PC-3 (cell line): ENCODE data around the gene EME2. TPM values are rescaled to one million over a fixed set of nuclear protein-coding genes. Genes with fewer than 3 reads are reported as not detected.

Experiments
- ATAC-seq: fragments of 200-7000 bp; cut with Tn5 transposase; 2 replicates; pipeline ENCODE4 v1.9.1; 2020; ENCODE audit warnings: mild to moderate bottlenecking, moderate library complexity
- BruUV-seq: library from RNA; stranded (reverse); fragments of 400-500 nt; replicated peaks from 2 replicates; lab custom pipeline; 2021; lab: Mats Ljungman, UMichigan
- CTCF ChIA-PET: fragments of 300-600 bp; sonication (Branson Sonifier 250); formaldehyde crosslinking; loops from one replicate; lab custom pipeline; 2022; ENCODE audit warnings: antibody characterized with exemption; lab: Charles Lee
- POLR2A ChIA-PET: fragments of 300-600 bp; sonication (Branson Sonifier 250); formaldehyde crosslinking; loops from one replicate; lab custom pipeline; 2022; ENCODE audit warnings: antibody characterized with exemption; ENCODE audit not compliant: unreplicated experiment; lab: Charles Lee
- DNase-seq: peaks from one replicate; pipeline ENCODE4 v3.0.0-alpha.2; 2015
- H2AFZ ChIP-seq: fragments of 300-600 bp; sonication (generic); 2 replicates; pipeline ENCODE4 v1.6.0; 2016; ENCODE audit warnings: antibody characterized with exemption, low read length
- H3F3A ChIP-seq: fragments of 300-600 bp; sonication (generic); one replicate; pipeline ENCODE4 v1.6.0; 2017; ENCODE audit warnings: antibody characterized with exemption, low read length, control low read depth, mild to moderate bottlenecking; ENCODE audit not compliant: unreplicated experiment
- H3K27ac ChIP-seq: fragments of 300-600 bp; sonication (generic); 2 replicates; pipeline ENCODE4 v1.5.1; 2016; ENCODE audit warnings: mild to moderate bottlenecking, low read length
- H3K27me3 ChIP-seq: fragments of 300-600 bp; sonication (generic); 2 replicates; pipeline ENCODE4 v1.6.1; 2016; ENCODE audit warnings: low read length, mixed read lengths
- H3K36me3 ChIP-seq: fragments of 300-600 bp; sonication (generic); 2 replicates; pipeline ENCODE4 v1.6.1; 2016; ENCODE audit warnings: low read depth, mixed run types, low read length, mixed read lengths
- H3K4me1 ChIP-seq: fragments of 300-600 bp; sonication (generic); 2 replicates; pipeline ENCODE4 v1.5.1; 2016; ENCODE audit warnings: low read length; ENCODE audit not compliant: insufficient read depth
- H3K4me2 ChIP-seq: fragments of 300-600 bp; sonication (generic); 2 replicates; pipeline ENCODE4 v1.6.0; 2016; ENCODE audit warnings: low read length
- H3K4me3 ChIP-seq: fragments of 300-600 bp; sonication (generic); 2 replicates; pipeline ENCODE4 v1.5.1; 2016; ENCODE audit warnings: mild to moderate bottlenecking, low read length, mixed read lengths
- H3K79me2 ChIP-seq: fragments of 300-600 bp; sonication (generic); 2 replicates; pipeline ENCODE4 v1.6.1; 2017; ENCODE audit warnings: low read length, mixed read lengths
- H3K9ac ChIP-seq: fragments of 300-600 bp; sonication (generic); 2 replicates; pipeline ENCODE4 v1.6.0; 2016; ENCODE audit warnings: mild to moderate bottlenecking, low read length
- H3K9me2 ChIP-seq: fragments of 300-600 bp; sonication (generic); replicated peaks from 2 replicates; pipeline ENCODE4 v1.6.1; 2016; ENCODE audit warnings: mixed run types, low read length, mixed read lengths
- H3K9me3 ChIP-seq: fragments of 300-600 bp; sonication (generic); 2 replicates; pipeline ENCODE4 v1.6.1; 2016; ENCODE audit warnings: low read length, mixed read lengths
- H4K20me1 ChIP-seq: fragments of 300-600 bp; sonication (generic); 2 replicates; pipeline ENCODE4 v1.6.1; 2016; ENCODE audit warnings: low read length, mixed read lengths
- EZH2 ChIP-seq: fragments of 300-600 bp; sonication (generic); IDR thresholded peaks from one replicate; pipeline ENCODE4 v1.6.1; 2017; ENCODE audit warnings: antibody characterized with exemption, mild to moderate bottlenecking, low read length; ENCODE audit not compliant: unreplicated experiment
- EZH2phosphoT487 ChIP-seq: fragments of 300-600 bp; sonication (generic); IDR thresholded peaks from 2 replicates; pipeline ENCODE4 v1.6.1; 2018; ENCODE audit warnings: mild to moderate bottlenecking, antibody characterized with exemption, low read length, borderline replicate concordance
- intact Hi-C: fragments of 100-400 bp; cut with micrococcal nuclease; formaldehyde crosslinking; loops from 2 replicates; pipeline ENCODE4 v1.9.0; 2023
- total RNA-seq: library from RNA; depleted of rRNA; stranded (reverse); fragments of >200 nt; gene quantifications from 2 replicates; pipeline ENCODE4 v1.2.3, GENCODE V29; 2014
- TF ChIP-seq, protein P1 (sequence below): fragments of 300-600 bp; sonication (generic); conservative IDR thresholded peaks from 2 replicates; pipeline ENCODE4 v1.5.1; 2017; ENCODE audit warnings: antibody characterized with exemption, low read depth, mild to moderate bottlenecking, low read length

Gene EME2
- total RNA-seq, 1 experiment from 2014 or later: 12.5 TPM

DNA sequence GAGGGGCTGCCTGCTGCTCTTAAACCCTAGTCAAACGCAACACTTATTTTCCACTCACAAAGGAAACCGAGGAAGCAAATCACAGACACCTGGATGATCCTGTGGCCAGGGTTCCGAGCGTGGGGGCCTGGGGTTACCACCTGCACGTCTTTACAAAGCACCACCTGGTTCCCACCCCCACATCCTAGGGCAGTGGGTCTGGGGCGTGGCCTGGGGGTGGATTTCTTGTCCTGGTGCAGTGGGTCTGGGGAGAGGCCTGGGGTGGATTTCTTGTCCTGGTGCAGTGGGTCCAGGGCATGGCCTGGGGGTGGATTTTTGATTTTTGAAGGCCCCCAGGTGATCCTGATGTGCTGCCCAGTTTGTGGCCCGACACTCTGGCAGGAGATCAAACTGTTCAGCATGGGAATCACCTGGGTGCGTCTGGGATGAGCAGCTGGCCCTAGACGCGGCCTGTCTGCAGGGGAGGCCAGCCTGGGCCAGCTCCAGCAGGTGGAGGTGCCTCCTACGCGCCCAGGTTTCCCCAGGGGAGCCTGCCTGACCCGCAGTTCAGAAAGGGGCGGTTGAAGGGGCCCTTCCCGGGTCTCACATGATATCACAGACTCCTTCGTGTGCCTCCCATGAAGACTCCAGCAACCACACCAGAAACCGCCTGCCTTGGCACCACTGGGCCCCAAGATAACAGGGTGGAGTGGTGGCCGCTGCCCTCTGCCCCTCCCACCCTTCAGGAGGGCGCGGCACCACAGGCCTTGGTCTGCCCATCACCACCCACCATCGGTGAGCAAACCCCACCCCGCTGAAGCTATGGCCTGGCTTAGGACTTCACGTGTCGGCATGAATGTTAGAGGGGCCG is 47.7 kb downstream of the EME2 start:
- DNase-seq (no peak), ATAC-seq (no peak)
- H3K27me3 ChIP-seq: no peaks in the 10 kb centered on the region
- TF ChIP-seq, protein P1, sequence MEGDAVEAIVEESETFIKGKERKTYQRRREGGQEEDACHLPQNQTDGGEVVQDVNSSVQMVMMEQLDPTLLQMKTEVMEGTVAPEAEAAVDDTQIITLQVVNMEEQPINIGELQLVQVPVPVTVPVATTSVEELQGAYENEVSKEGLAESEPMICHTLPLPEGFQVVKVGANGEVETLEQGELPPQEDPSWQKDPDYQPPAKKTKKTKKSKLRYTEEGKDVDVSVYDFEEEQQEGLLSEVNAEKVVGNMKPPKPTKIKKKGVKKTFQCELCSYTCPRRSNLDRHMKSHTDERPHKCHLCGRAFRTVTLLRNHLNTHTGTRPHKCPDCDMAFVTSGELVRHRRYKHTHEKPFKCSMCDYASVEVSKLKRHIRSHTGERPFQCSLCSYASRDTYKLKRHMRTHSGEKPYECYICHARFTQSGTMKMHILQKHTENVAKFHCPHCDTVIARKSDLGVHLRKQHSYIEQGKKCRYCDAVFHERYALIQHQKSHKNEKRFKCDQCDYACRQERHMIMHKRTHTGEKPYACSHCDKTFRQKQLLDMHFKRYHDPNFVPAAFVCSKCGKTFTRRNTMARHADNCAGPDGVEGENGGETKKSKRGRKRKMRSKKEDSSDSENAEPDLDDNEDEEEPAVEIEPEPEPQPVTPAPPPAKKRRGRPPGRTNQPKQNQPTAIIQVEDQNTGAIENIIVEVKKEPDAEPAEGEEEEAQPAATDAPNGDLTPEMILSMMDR: no peak
- TF ChIP-seq EZH2phosphoT487 (no peak), EZH2 (no peak)
- H3K79me2 ChIP-seq: peaks cover 9% of the 10 kb centered on the region
- no peaks in the 10 kb centered on the region for H3F3A ChIP-seq
- no peak overlapping the region for H3K4me3 ChIP-seq
- no peak overlapping the region for H3K27ac ChIP-seq
- intact Hi-C loops: no loop called here
- ChIA-PET CTCF (interaction anchor here (0.6 kb wide), 1 partner anchor 111 kb away, joined by 3 read pairs; no protein-coding TSS in a partner anchor), POLR2A (no interaction called here)
- BruUV-seq: no TSS peak
- H3K9me3 ChIP-seq: no peaks in the 10 kb centered on the region
- H3K4me1 ChIP-seq: peaks cover 5% of the 10 kb centered on the region; the same call in 1 of the 2 replicates
- no peaks in the 10 kb centered on the region for H3K9me2 ChIP-seq
- H4K20me1 ChIP-seq: no peaks in the 10 kb centered on the region
- H2AFZ ChIP-seq: no peak overlapping the region
- H3K9ac ChIP-seq: no peak overlapping the region
- H3K36me3 ChIP-seq: peaks cover 4% of the 10 kb centered on the region; the same call in 1 of the 2 replicates
- no peak overlapping the region for H3K4me2 ChIP-seq

DNA sequence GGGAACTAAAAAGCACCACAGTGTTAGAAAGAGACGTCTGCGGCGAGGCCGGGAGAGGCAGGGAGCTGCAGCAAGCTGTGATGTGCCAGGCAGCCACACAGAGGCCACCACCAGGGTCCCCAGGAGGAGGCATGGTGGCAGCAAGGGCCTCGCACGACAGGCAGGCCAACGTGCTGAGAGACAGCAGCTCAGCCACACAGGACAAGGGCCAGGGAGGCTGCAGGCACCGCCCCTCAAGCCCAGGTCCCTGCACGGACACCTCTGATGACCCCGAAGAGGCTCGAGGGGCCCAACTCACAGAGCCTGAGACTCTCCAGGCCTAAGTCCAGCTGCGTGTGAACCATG is 48.3 kb downstream of the EME2 start:
- Histone ChIP-seq H2AFZ (no peak overlapping the region), H3K9me3 (no peaks in the 10 kb centered on the region), H3K27me3 (no peaks in the 10 kb centered on the region), H3K9ac (no peak overlapping the region), H4K20me1 (no peaks in the 10 kb centered on the region), H3F3A (no peaks in the 10 kb centered on the region), H3K4me1 (peaks cover 5% of the 10 kb centered on the region; the same call in 1 of the 2 replicates), H3K4me2 (no peak overlapping the region), H3K9me2 (no peaks in the 10 kb centered on the region), H3K36me3 (peaks cover 4% of the 10 kb centered on the region; the same call in 1 of the 2 replicates), H3K4me3 (no peak overlapping the region), H3K79me2 (peaks cover 15% of the 10 kb centered on the region), H3K27ac (no peak overlapping the region)
- TF ChIP-seq EZH2phosphoT487: no peak
- TF ChIP-seq, protein P1: no peak
- TF ChIP-seq EZH2: no peak
- DNase-seq (no peak), ATAC-seq (no peak)
- ChIA-PET CTCF (interaction anchor here (0.6 kb wide), 1 partner anchor 112 kb away, joined by 3 read pairs; no protein-coding TSS in a partner anchor), POLR2A (no interaction called here)
- intact Hi-C loops: no loop called here
- no TSS peak for BruUV-seq
